ENCODE results near the gene ATP6V0A1. TPM values are rescaled to one million over a fixed set of nuclear protein-coding genes. Genes with fewer than 3 reads are reported as not detected.

Gene ATP6V0A1
- total RNA-seq, 1 donor from 2014 or later: 20.0 TPM

DNA sequence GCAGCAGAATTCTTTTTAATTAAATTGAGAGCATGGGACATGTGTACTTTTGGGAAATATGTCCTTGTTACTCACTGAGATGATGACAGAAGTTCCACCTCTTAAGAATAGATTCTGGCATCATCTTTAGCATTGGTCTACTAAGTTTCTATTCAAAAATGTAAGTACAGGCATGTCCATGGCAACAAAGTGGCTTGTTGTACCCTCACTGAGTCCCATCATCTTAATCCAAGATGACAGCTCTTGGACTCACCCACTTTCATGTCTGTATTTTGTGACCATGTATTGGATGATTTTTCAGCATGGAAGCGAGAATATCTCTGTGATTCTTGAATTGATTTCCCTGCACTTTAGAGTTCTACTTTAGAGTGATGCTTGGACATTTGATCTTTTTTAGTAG is 44.2 kb downstream of the ATP6V0A1 start:
- Histone ChIP-seq H3K27me3 (ENCODE audit: control insufficient read depth, insufficient read depth, low read length) (no peaks in the 10 kb centered on the region), H3K4me3 (ENCODE audit: low read depth, low read length) (no peak overlapping the region), H3K36me3 (ENCODE audit: control insufficient read depth, insufficient read depth, low read length) (peaks cover 2% of the 10 kb centered on the region)
- DNase-seq (ENCODE audit: low read depth) (no peak), FAIRE-seq (no peak)
- TF ChIP-seq, protein P1, sequence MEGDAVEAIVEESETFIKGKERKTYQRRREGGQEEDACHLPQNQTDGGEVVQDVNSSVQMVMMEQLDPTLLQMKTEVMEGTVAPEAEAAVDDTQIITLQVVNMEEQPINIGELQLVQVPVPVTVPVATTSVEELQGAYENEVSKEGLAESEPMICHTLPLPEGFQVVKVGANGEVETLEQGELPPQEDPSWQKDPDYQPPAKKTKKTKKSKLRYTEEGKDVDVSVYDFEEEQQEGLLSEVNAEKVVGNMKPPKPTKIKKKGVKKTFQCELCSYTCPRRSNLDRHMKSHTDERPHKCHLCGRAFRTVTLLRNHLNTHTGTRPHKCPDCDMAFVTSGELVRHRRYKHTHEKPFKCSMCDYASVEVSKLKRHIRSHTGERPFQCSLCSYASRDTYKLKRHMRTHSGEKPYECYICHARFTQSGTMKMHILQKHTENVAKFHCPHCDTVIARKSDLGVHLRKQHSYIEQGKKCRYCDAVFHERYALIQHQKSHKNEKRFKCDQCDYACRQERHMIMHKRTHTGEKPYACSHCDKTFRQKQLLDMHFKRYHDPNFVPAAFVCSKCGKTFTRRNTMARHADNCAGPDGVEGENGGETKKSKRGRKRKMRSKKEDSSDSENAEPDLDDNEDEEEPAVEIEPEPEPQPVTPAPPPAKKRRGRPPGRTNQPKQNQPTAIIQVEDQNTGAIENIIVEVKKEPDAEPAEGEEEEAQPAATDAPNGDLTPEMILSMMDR (IDR thresholded peaks at IDR 0.05; ENCODE audit: insufficient read depth, low read length, severe bottlenecking): no peak

DNA sequence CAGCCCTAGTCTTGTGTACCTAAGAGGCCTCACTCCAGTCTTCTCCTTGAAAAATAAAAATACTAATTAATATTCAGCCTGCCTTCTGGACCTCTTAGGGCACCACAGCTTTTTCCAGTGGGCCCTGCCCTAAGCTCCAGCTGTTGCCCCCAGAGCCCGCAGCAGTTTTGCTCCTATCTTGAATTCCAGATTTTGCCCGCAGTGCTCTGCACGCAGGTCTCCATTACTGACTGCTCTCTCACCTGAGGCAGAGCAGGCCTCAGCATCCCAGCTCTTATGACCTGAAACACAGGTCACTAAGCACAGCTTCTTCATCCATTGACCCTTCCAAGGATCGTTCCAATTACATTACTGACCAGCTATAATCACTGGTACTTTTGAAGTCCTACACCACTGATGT is 49.0 kb downstream of the ATP6V0A1 start:
- no peak for DNase-seq (ENCODE audit: low read depth)
- Histone ChIP-seq H3K27me3 (ENCODE audit: control insufficient read depth, insufficient read depth, low read length) (no peaks in the 10 kb centered on the region), H3K4me3 (ENCODE audit: low read depth, low read length) (no peak overlapping the region), H3K36me3 (ENCODE audit: control insufficient read depth, insufficient read depth, low read length) (peaks cover 4% of the 10 kb centered on the region)
- peak; percentile 90 for FAIRE-seq
- TF ChIP-seq, protein P1 (IDR thresholded peaks at IDR 0.05; ENCODE audit: insufficient read depth, low read length, severe bottlenecking): no peak

DNA sequence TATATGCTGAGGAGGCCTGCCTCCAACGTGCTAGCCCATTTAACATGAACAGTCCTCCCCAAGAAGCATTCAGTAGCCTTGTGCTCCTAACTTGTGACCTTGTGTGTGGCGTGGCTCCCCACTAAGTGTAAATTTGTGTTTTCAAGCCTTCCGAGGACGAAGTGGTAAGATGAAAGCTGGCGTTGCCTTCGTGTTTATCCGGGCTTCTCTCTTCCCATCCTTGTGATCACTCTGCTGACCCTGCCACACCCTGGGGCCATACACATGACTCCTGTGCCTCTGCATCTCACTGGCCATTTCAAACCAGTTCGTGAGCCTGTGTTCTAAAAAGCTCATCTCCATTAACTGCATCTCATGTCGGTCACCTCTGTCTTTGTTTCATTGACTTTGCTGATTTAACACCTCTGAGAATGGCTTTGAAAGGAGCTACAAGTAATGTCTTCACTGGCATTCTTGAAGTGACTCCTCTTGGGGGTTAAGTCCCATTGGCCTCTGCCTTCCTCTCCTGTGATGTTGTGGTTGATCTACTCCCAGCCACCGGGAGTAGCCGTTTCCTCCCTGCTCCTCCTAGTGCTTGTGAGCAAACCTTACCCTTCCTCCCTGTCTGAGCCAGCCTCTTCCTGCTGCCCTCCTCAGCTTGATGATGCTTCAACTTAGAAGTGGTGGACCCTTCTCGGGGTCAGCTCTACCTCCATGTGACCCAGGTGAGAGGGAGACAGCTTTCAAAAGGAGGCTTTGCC is 49.9 kb downstream of the ATP6V0A1 start:
- Histone ChIP-seq H3K36me3 (ENCODE audit: control insufficient read depth, insufficient read depth, low read length) (peaks cover 4% of the 10 kb centered on the region), H3K4me3 (ENCODE audit: low read depth, low read length) (no peak overlapping the region), H3K27me3 (ENCODE audit: control insufficient read depth, insufficient read depth, low read length) (no peaks in the 10 kb centered on the region)
- DNase-seq (ENCODE audit: low read depth) (no peak), FAIRE-seq (no peak)
- TF ChIP-seq, protein P1 (IDR thresholded peaks at IDR 0.05; ENCODE audit: insufficient read depth, low read length, severe bottlenecking): no peak

DNA sequence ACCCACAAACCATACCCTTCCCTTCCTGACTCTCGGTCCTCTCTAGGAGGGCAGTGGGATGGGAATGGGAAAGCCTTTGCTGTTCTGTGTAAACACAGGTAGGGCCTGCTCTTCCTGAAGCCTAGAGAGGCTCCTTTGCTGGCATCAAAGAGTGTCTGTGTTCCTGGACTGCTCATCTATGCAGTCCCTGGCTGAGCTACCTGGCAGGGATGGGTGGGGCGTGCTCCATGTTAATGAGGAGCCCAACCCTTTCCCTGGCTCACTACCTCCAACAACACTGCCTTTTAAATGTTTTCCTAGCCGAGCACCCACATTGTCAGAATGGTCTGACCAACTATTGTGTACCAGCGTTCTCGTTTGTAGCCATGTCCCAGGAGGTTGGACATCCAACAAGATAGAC is 50.7 kb downstream of the ATP6V0A1 start:
- no peak for FAIRE-seq
- TF ChIP-seq, protein P1 (IDR thresholded peaks at IDR 0.05; ENCODE audit: insufficient read depth, low read length, severe bottlenecking): no peak
- H3K4me3 ChIP-seq (ENCODE audit: low read depth, low read length): no peak overlapping the region
- no peaks in the 10 kb centered on the region for H3K27me3 ChIP-seq (ENCODE audit: control insufficient read depth, insufficient read depth, low read length)
- no peak for DNase-seq (ENCODE audit: low read depth)
- peaks cover 4% of the 10 kb centered on the region for H3K36me3 ChIP-seq (ENCODE audit: control insufficient read depth, insufficient read depth, low read length)

DNA sequence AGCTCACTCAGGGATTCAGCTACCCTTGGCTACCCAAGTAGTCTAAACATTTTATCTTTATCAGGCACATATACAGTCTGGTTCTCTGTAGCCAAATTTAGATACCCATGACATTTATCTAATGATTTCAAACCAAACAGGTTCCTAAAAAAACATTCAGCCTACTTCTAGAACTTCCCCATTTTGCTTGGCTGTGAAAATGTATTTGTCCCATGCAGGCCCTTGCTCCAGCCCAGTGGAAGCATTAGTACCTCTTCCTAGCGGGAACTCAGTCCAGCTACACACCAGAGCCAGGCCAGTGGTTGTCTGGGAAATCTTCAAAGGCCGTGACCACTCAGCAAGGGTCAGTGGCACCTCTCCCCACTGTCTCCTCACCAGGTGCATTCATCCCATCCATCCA is 51.2 kb downstream of the ATP6V0A1 start:
- TF ChIP-seq, protein P1 (IDR thresholded peaks at IDR 0.05; ENCODE audit: insufficient read depth, low read length, severe bottlenecking): no peak
- no peak for FAIRE-seq
- H3K4me3 ChIP-seq (ENCODE audit: low read depth, low read length): no peak overlapping the region
- DNase-seq (ENCODE audit: low read depth): no peak
- H3K27me3 ChIP-seq (ENCODE audit: control insufficient read depth, insufficient read depth, low read length): no peaks in the 10 kb centered on the region
- peaks cover 4% of the 10 kb centered on the region for H3K36me3 ChIP-seq (ENCODE audit: control insufficient read depth, insufficient read depth, low read length)

DNA sequence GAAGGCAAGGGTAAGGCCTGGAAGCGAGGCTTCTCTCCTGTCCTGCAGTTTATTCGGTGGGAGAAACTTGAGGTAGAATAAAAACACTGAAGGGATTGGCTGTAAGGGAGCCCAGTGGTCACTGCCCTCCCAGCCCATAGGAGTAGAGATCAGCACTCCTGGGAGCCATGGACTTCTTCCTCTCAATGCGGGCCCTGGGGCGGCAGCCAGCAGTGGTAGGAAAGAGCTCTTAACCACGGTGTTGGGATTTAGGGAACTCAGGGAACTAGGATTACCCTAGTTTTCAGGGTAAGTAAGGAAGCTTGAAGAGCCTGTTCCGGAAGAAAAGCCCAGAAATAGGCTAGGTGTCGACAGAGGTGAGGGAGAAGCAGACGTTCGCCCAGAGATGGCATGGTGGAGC is 53.6 kb downstream of the ATP6V0A1 start:
- Histone ChIP-seq H3K4me3 (ENCODE audit: low read depth, low read length) (no peak overlapping the region), H3K27me3 (ENCODE audit: control insufficient read depth, insufficient read depth, low read length) (no peaks in the 10 kb centered on the region), H3K36me3 (ENCODE audit: control insufficient read depth, insufficient read depth, low read length) (peaks cover 4% of the 10 kb centered on the region)
- TF ChIP-seq, protein P1 (IDR thresholded peaks at IDR 0.05; ENCODE audit: insufficient read depth, low read length, severe bottlenecking): no peak
- FAIRE-seq (no peak), DNase-seq (ENCODE audit: low read depth) (no peak)
